Liver (tissue), 9 donors: ENCODE results near the gene NRK. TPM values are rescaled to one million over a fixed set of nuclear protein-coding genes. Genes with fewer than 3 reads are reported as not detected.
"Not testable (repeated sequence)": the region's sequence is repeated elsewhere in the genome, so short reads cannot be mapped to it uniquely, and the experiment has no call there.

Experiments used
- DNase-seq: peaks from one replicate; pipeline ENCODE4 v3.0.0-alpha.2; 2017; ENCODE audit warnings: low spot score
- H3K27ac ChIP-seq, 2 donors: one replicate each; pipeline ENCODE4 v1.7.0; 2013; ENCODE audit warnings: inconsistent platforms in 2 of 2, low read length in 2 of 2, control low read depth in 1 of 2, low read depth in 1 of 2, mild to moderate bottlenecking in 1 of 2
- H3K27me3 ChIP-seq, 4 donors: one replicate each; pipeline versions ENCODE4 v1.6.1 to v1.7.0; 2013; ENCODE audit warnings: low read length in 3 of 4, inconsistent platforms in 1 of 4, mild to moderate bottlenecking in 1 of 4, moderate library complexity in 1 of 4; ENCODE audit not compliant: control insufficient read depth in 4 of 4, insufficient read depth in 4 of 4
- H3K36me3 ChIP-seq, 4 donors: one replicate each; pipeline versions ENCODE4 v1.6.1 to v1.7.0; 2013; ENCODE audit warnings: low read length in 3 of 4, mild to moderate bottlenecking in 3 of 4, low read depth in 1 of 4, moderate library complexity in 1 of 4; ENCODE audit not compliant: control insufficient read depth in 4 of 4, insufficient read depth in 3 of 4
- H3K4me1 ChIP-seq, 4 donors: one replicate each; pipeline versions ENCODE4 v1.6.1 to v1.7.0; 2013; ENCODE audit warnings: low read length in 3 of 4, mild to moderate bottlenecking in 3 of 4, moderate library complexity in 1 of 4; ENCODE audit not compliant: control insufficient read depth in 4 of 4, insufficient read depth in 4 of 4
- H3K4me3 ChIP-seq, 3 donors: one replicate each; pipeline versions ENCODE4 v1.6.1 to v1.7.0; 2013; ENCODE audit warnings: low read length in 3 of 3, control low read depth in 1 of 3, low read depth in 1 of 3, mild to moderate bottlenecking in 1 of 3
- H3K9ac ChIP-seq, 2 donors: one replicate each; pipeline ENCODE4 v1.7.0; 2013; ENCODE audit warnings: low read length in 2 of 2, mild to moderate bottlenecking in 2 of 2, moderate library complexity in 2 of 2, control low read depth in 1 of 2, low read depth in 1 of 2
- H3K9me3 ChIP-seq, 4 donors: one replicate each; pipeline versions ENCODE4 v1.6.1 to v1.7.0; 2013; ENCODE audit warnings: low read length in 3 of 4; ENCODE audit not compliant: control insufficient read depth in 4 of 4
- EGR1 ChIP-seq, 2 donors: IDR thresholded peaks; 2 replicates each; pipeline ENCODE4 v1.6.1; 2016 to 2018; ENCODE audit warnings: antibody characterized with exemption in 2 of 2, low read depth in 2 of 2
- FOXA1 ChIP-seq: IDR thresholded peaks from 2 replicates; pipeline ENCODE4 v1.6.1; 2016; ENCODE audit warnings: antibody characterized with exemption
- FOXA2 ChIP-seq: IDR thresholded peaks from 2 replicates; pipeline ENCODE4 v1.6.1; 2016; ENCODE audit warnings: antibody characterized with exemption
- GABPA ChIP-seq, 2 donors: IDR thresholded peaks in 1 of 2; conservative IDR thresholded peaks in 1 of 2; 2 replicates each; pipeline ENCODE4 v1.6.1; 2016; ENCODE audit warnings: antibody characterized with exemption in 2 of 2, mild to moderate bottlenecking in 1 of 2, moderate library complexity in 1 of 2
- HNF4A ChIP-seq, 2 donors: conservative IDR thresholded peaks; 2 replicates each; pipeline ENCODE4 v1.6.1; 2016; ENCODE audit warnings: antibody characterized with exemption in 2 of 2, mild to moderate bottlenecking in 2 of 2
- HNF4G ChIP-seq: IDR thresholded peaks from 2 replicates; pipeline ENCODE4 v1.6.1; 2016; ENCODE audit warnings: antibody characterized with exemption
- JUND ChIP-seq, 2 donors: IDR thresholded peaks; 2 replicates each; pipeline ENCODE4 v1.6.1; 2016; ENCODE audit warnings: antibody characterized with exemption in 2 of 2
- MAX ChIP-seq: IDR thresholded peaks from 2 replicates; pipeline ENCODE4 v1.6.1; 2016; ENCODE audit warnings: antibody characterized with exemption
- NR2F2 ChIP-seq: IDR thresholded peaks from 2 replicates; pipeline ENCODE4 v1.6.1; 2016; ENCODE audit warnings: antibody characterized with exemption
- RAD21 ChIP-seq, 2 donors: IDR thresholded peaks; 2 replicates each; pipeline ENCODE4 v1.6.1; 2016; ENCODE audit warnings: antibody characterized with exemption in 2 of 2, mild to moderate bottlenecking in 2 of 2
- REST ChIP-seq: IDR thresholded peaks from 2 replicates; pipeline ENCODE4 v1.6.1; 2016; ENCODE audit warnings: antibody characterized with exemption, mild to moderate bottlenecking
- RXRA ChIP-seq, 2 donors: IDR thresholded peaks; 2 replicates each; pipeline ENCODE4 v1.6.1; 2017 to 2018; ENCODE audit warnings: antibody characterized with exemption in 2 of 2, mild to moderate bottlenecking in 1 of 2
- SP1 ChIP-seq: IDR thresholded peaks from 2 replicates; pipeline ENCODE4 v1.6.1; 2018; ENCODE audit warnings: antibody characterized with exemption, mild to moderate bottlenecking
- TAF1 ChIP-seq: conservative IDR thresholded peaks from 2 replicates; pipeline ENCODE4 v1.6.1; 2016; ENCODE audit warnings: antibody characterized with exemption, mild to moderate bottlenecking
- YY1 ChIP-seq: IDR thresholded peaks from 2 replicates; pipeline ENCODE4 v1.6.1; 2016; ENCODE audit warnings: antibody characterized with exemption, mild to moderate bottlenecking
- WGBS: extraction: QIAGEN DNeasy Blood & Tissue Kit; methylation state at CpG from one replicate; pipeline ENCODE4 v1.1.7; 2013; 5-methylcytosine and 5-hydroxymethylcytosine counted together
- polyA plus RNA-seq, 2 donors: library from polyadenylated mRNA; stranded (reverse) in 1 of 2; unstranded in 1 of 2; fragments of 200-250 nt in 1 of 2; fragments of >200 nt in 1 of 2; fragmentation: Nextera tagmentation in 1 of 2; extraction: Ambion mirVana in 1 of 2; gene quantifications; one replicate each; pipeline versions ENCODE4 v1.2.1 to v1.2.3, GENCODE V29; 2013 to 2015
- total RNA-seq, 2 donors: library from RNA; depleted of rRNA; stranded (reverse); fragments of >200 nt; gene quantifications; one replicate each; pipeline ENCODE4 v1.2.3, GENCODE V29; 2014
- TF ChIP-seq, protein P1 (sequence below): IDR thresholded peaks from 2 replicates; pipeline ENCODE4 v1.6.1; 2016; ENCODE audit warnings: antibody characterized with exemption
- TF ChIP-seq, protein P2 (sequence below): fragments of 150-350 bp; IDR thresholded peaks from 2 replicates; pipeline ENCODE4 v1.5.1; 2017; ENCODE audit warnings: improper control_type of control experiment, low read depth, low read length; ENCODE audit not compliant: missing input control
- TF ChIP-seq, protein P3 (sequence below): IDR thresholded peaks from 2 replicates; pipeline ENCODE4 v1.6.1; 2016; ENCODE audit warnings: antibody characterized with exemption
- donor health status: healthy.
- donor health status: healthy.
- donor health status: healthy.
- donor health status: healthy.
- donor health status: healthy.

The NRK gene
- total and polyA plus RNA-seq, 4 donors: 0.03 to 0.61 (median 0.08) TPM

DNA sequence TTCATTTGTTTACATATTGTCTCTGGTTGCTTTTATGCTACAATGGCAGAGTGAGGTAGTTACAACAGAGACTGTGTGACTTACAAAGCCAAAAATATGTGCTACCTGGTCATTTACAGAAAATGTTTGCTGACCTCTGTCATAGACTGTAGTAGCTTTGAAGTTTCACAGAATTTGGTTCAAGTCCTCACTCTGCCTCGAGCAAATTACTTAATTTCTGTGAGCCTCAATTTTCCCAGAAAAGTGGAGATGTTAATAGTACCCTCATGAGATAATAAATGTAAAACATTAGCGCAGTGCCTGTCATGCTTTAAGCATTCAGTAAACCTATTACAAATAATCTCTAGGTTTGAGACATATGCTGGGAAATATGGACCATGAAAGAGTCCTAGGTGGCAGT is 18.4 kb upstream of the NRK start:
- 80% methylated on average over 2 of the region's 2 CpGs for WGBS
- DNase-seq: no peak
- no peaks in the 10 kb centered on the region for H3K4me1 ChIP-seq
- TF ChIP-seq RXRA (IDR thresholded peaks at IDR 0.05) (no peak), YY1 (no peak), HNF4A (conservative IDR thresholded peaks at IDR 0.05) (no peak)
- H3K36me3 ChIP-seq: no peaks in the 10 kb centered on the region
- H3K27me3 ChIP-seq: no peaks in the 10 kb centered on the region
- no peaks in the 10 kb centered on the region for H3K9me3 ChIP-seq
- no peak overlapping the region for H3K4me3 ChIP-seq
- no peak overlapping the region for H3K9ac ChIP-seq
- no peak overlapping the region for H3K27ac ChIP-seq

- not testable (repeated sequence) for H3K9ac ChIP-seq, H3K4me1 ChIP-seq, H3K9me3 ChIP-seq, DNase-seq, H3K4me3 ChIP-seq, H3K27me3 ChIP-seq, H3K27ac ChIP-seq, H3K36me3 ChIP-seq
These were observed 16.7 kb upstream of the NRK start for GRCh38 chrX:105805655-105806054.

DNA sequence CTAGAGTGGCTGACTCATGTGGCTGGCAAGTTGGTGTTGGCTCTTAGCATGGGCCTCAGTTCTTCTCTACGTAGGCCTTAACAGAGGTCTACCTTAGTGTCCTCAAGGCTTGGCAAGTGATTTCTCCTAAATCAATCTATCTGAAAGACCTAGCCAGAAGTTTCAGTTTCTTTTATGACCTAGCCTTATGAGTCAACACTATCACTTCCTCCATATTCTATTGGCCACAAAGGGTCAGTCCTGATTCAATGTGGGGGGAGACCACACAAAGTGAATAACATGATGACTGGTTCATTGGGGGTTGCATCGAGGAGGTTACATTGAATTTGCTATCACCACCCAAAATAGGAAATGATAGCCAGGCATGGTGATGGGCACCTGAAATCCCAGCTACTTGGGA is 5.8 kb upstream of the NRK start:
- no peak for DNase-seq
- TF ChIP-seq MAX: no peak
- TF ChIP-seq, protein P1, sequence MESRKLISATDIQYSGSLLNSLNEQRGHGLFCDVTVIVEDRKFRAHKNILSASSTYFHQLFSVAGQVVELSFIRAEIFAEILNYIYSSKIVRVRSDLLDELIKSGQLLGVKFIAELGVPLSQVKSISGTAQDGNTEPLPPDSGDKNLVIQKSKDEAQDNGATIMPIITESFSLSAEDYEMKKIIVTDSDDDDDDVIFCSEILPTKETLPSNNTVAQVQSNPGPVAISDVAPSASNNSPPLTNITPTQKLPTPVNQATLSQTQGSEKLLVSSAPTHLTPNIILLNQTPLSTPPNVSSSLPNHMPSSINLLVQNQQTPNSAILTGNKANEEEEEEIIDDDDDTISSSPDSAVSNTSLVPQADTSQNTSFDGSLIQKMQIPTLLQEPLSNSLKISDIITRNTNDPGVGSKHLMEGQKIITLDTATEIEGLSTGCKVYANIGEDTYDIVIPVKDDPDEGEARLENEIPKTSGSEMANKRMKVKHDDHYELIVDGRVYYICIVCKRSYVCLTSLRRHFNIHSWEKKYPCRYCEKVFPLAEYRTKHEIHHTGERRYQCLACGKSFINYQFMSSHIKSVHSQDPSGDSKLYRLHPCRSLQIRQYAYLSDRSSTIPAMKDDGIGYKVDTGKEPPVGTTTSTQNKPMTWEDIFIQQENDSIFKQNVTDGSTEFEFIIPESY: no peak
- no peak for TF ChIP-seq JUND (IDR thresholded peaks at IDR 0.05)
- TF ChIP-seq, protein P2, sequence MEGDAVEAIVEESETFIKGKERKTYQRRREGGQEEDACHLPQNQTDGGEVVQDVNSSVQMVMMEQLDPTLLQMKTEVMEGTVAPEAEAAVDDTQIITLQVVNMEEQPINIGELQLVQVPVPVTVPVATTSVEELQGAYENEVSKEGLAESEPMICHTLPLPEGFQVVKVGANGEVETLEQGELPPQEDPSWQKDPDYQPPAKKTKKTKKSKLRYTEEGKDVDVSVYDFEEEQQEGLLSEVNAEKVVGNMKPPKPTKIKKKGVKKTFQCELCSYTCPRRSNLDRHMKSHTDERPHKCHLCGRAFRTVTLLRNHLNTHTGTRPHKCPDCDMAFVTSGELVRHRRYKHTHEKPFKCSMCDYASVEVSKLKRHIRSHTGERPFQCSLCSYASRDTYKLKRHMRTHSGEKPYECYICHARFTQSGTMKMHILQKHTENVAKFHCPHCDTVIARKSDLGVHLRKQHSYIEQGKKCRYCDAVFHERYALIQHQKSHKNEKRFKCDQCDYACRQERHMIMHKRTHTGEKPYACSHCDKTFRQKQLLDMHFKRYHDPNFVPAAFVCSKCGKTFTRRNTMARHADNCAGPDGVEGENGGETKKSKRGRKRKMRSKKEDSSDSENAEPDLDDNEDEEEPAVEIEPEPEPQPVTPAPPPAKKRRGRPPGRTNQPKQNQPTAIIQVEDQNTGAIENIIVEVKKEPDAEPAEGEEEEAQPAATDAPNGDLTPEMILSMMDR: no peak
- TF ChIP-seq SP1: no peak
- no peak for TF ChIP-seq TAF1
- TF ChIP-seq REST: no peak
- no peak for TF ChIP-seq FOXA1
- TF ChIP-seq, protein P3, sequence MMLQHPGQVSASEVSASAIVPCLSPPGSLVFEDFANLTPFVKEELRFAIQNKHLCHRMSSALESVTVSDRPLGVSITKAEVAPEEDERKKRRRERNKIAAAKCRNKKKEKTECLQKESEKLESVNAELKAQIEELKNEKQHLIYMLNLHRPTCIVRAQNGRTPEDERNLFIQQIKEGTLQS: no peak
- TF ChIP-seq YY1: no peak
- no peak for TF ChIP-seq NR2F2
- TF ChIP-seq GABPA (IDR thresholded peaks at IDR 0.05 in 1 of 2, conservative IDR thresholded peaks at IDR 0.05 in 1 of 2): no peak
- TF ChIP-seq HNF4A (conservative IDR thresholded peaks at IDR 0.05): no peak
- no peak for TF ChIP-seq HNF4G
- no peak for TF ChIP-seq FOXA2
- TF ChIP-seq RXRA (IDR thresholded peaks at IDR 0.05): no peak
- no peak for TF ChIP-seq RAD21 (IDR thresholded peaks at IDR 0.05)
- no peak for TF ChIP-seq EGR1 (IDR thresholded peaks at IDR 0.05; ENCODE audit: low read depth in 2 of 2)
- H3K27ac ChIP-seq: no peak overlapping the region
- H3K9me3 ChIP-seq: no peaks in the 10 kb centered on the region
- WGBS: 77% methylated on average over 2 of the region's 2 CpGs
- H3K36me3 ChIP-seq: no peaks in the 10 kb centered on the region
- peaks cover 0 to 5% (median 0%) of the 10 kb centered on the region in 4 donors for H3K27me3 ChIP-seq
- peaks cover 0 to 2% (median 0%) of the 10 kb centered on the region in 4 donors for H3K4me1 ChIP-seq
- no peak overlapping the region for H3K9ac ChIP-seq
- H3K4me3 ChIP-seq: no peak overlapping the region
